AG04450 (cell line): ENCODE results near the gene SENP8. TPM values are rescaled to one million over a fixed set of nuclear protein-coding genes. Genes with fewer than 3 reads are reported as not detected.

Experiments used
- CTCF ChIA-PET: fragments of 300-600, 350-600 bp; formaldehyde crosslinking; extraction: SDS; loops from one replicate; lab custom pipeline; 2022; ENCODE audit warnings: antibody characterized with exemption, inconsistent platforms; lab: Charles Lee
- POLR2A ChIA-PET: fragments of 350-600 bp; formaldehyde crosslinking; extraction: SDS; loops from one replicate; lab custom pipeline; 2021; ENCODE audit warnings: antibody characterized with exemption, inconsistent platforms; lab: Yijun Ruan, JAX
- DNase-seq: peaks from one replicate; pipeline ENCODE4 v3.0.0-alpha.2; 2011; ENCODE audit warnings: low read depth, low spot score
- H3K27ac ChIP-seq: one replicate; pipeline ENCODE4 v1.5.1; 2012; ENCODE audit warnings: low read depth, low read length, control low read depth
- H3K27me3 ChIP-seq: one replicate; pipeline ENCODE4 v1.6.0; 2012; ENCODE audit warnings: low read length; ENCODE audit not compliant: control insufficient read depth, insufficient read depth
- H3K4me3 ChIP-seq: 2 replicates; pipeline ENCODE4 v1.5.1; 2011; ENCODE audit warnings: mild to moderate bottlenecking, low read depth, low read length, control low read depth
- H3K9me3 ChIP-seq: 2 replicates; pipeline ENCODE4 v1.5.1; 2012; ENCODE audit warnings: low read length; ENCODE audit not compliant: control insufficient read depth, insufficient read depth
- polyA plus RNA-seq: library from polyadenylated mRNA; depleted of rRNA; stranded (reverse); fragments of >200 nt; gene quantifications from 2 replicates; pipeline ENCODE4 v1.2.3, GENCODE V29; 2011
- TF ChIP-seq, protein P1 (sequence below): IDR thresholded peaks from 2 replicates; pipeline ENCODE4 v1.5.1; 2011; ENCODE audit warnings: low read depth, low read length, control low read depth, inconsistent platforms

SENP8 gene
- polyA plus RNA-seq, 1 experiment: 5.3 TPM

DNA sequence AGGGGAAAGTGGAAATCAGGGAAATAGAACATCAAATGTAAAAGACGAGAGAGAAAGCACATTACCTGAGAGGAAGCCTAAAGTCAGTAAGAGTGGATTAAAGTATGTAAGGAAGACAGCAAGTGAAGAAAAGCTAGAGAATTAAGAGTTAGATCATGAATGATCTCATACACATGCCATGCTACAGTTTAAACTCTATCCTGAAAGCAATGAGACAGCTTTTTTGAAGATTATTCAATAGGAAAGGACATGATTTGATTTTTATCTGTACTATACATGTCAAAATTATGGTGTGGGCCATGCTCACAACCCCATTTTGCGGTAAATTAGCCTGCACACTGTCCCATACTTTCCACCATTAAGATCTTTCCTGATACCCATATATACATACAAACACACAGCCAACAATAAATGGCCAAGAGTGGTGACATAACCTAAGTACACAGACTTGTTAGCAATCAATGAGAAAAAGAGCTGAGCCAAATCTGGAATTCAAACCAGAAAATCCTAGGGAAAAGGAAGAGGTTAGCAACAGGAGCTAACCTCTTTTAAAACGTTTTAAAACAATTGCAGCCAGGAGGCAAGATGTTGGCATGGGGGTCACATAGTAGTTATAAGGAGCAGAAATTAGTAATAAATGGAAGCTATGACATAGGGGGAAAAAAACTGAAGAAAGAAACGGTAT, 4.7 kb upstream of the SENP8 start:
- CTCF ChIA-PET: no interaction called here
- Histone ChIP-seq H3K4me3 (no peak overlapping the region), H3K27ac (no peak overlapping the region), H3K9me3 (no peaks in the 10 kb centered on the region), H3K27me3 (no peaks in the 10 kb centered on the region)
- POLR2A ChIA-PET: no interaction called here
- TF ChIP-seq, protein P1, sequence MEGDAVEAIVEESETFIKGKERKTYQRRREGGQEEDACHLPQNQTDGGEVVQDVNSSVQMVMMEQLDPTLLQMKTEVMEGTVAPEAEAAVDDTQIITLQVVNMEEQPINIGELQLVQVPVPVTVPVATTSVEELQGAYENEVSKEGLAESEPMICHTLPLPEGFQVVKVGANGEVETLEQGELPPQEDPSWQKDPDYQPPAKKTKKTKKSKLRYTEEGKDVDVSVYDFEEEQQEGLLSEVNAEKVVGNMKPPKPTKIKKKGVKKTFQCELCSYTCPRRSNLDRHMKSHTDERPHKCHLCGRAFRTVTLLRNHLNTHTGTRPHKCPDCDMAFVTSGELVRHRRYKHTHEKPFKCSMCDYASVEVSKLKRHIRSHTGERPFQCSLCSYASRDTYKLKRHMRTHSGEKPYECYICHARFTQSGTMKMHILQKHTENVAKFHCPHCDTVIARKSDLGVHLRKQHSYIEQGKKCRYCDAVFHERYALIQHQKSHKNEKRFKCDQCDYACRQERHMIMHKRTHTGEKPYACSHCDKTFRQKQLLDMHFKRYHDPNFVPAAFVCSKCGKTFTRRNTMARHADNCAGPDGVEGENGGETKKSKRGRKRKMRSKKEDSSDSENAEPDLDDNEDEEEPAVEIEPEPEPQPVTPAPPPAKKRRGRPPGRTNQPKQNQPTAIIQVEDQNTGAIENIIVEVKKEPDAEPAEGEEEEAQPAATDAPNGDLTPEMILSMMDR: no peak
- no peak for DNase-seq

- CTCF ChIA-PET: no interaction called here
- TF ChIP-seq, protein P1: no peak
- POLR2A ChIA-PET: no interaction called here
Measured at GRCh38 chr15:72116731-72117485, 1.3 kb upstream of the SENP8 start.

GRCh38 chr15:72117486-72118016, 652 bp upstream of the SENP8 start:
- DNase-seq: peak; percentile 43
- Histone ChIP-seq H3K27me3 (no peaks in the 10 kb centered on the region), H3K9me3 (no peaks in the 10 kb centered on the region), H3K4me3 (peak overlapping the region; percentile 91), H3K27ac (peak overlapping the region; percentile 39)
- TF ChIP-seq, protein P1: no peak
- CTCF ChIA-PET: interaction anchor here (1.0 kb wide), 1 partner anchor 109 kb away, joined by 3 read pairs; no protein-coding TSS in a partner anchor
- POLR2A ChIA-PET: interaction anchor here (0.6 to 1.3 kb wide), 5 partner anchors 10 to 109 kb away, joined by 3 to 6 read pairs (median 3); no protein-coding TSS in a partner anchor

More at GRCh38 chr15:72116731-72117485, 1.3 kb upstream of the SENP8 start:
- no peaks in the 10 kb centered on the region for H3K9me3 ChIP-seq
- no peak for DNase-seq
- H3K27ac ChIP-seq: peak overlapping the region; percentile 39
- no peaks in the 10 kb centered on the region for H3K27me3 ChIP-seq
- peak overlapping the region; percentile 91 for H3K4me3 ChIP-seq

GRCh38 chr15:72124218-72124617, 6.0 kb downstream of the SENP8 start:
- TF ChIP-seq, protein P1: no peak
- no peaks in the 10 kb centered on the region for H3K9me3 ChIP-seq
- no peak overlapping the region for H3K4me3 ChIP-seq
- H3K27ac ChIP-seq: no peak overlapping the region
- ChIA-PET POLR2A (no interaction called here), CTCF (no interaction called here)
- H3K27me3 ChIP-seq: no peaks in the 10 kb centered on the region
- no peak for DNase-seq
